ENCODE measurements around the gene CHD1. TPM values are rescaled to one million over a fixed set of nuclear protein-coding genes. Genes with fewer than 3 reads are reported as not detected.

Gene CHD1
- total RNA-seq, 4 donors from 2014 or later = 25.0 to 44.3 (median 33.8) TPM

DNA sequence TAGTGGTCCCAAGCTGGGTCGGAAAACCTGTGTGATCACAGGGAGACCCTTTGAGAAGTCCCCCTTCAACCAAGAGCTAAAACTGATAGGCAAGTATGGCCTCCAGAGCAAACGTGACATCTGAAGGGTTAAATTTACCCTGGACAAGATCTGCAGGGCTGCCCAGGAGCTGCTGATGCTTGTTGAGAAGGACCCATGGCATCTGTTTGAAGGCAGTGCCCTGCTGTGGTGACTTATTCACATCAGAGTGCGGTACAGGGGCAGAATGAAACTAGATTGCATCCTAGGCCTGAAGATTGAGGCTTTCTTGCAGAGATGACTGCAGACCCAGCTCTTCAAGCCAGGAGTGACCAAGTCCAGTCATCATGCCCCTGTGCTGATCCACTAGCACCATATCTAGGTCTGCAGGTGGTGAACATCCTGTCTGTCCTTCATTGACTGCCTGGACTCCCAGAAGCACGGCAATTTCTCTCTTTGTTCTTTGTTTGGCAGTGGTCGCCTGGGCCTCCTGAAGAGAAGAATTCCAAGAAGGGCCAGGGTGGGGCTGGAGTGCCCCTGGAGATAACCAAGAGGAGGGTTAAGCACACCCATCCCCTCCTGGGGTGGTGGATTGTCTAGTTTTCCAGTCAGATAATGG is 25.7 kb upstream of the CHD1 start:
- TF ChIP-seq POLR2A (IDR thresholded peaks at IDR 0.05) (no peak), CTCF (IDR thresholded peaks at IDR 0.05 in 4 of 5, conservative IDR thresholded peaks at IDR 0.05 in 1 of 5) (no peak)
- DNase-seq (no peak), ATAC-seq (no peak)
- no peak overlapping the region for H3K27ac ChIP-seq
- H3K4me1 ChIP-seq = no peaks in the 10 kb centered on the region
- H3K27me3 ChIP-seq = no peaks in the 10 kb centered on the region
- H3K4me3 ChIP-seq = no peak overlapping the region
- no peaks in the 10 kb centered on the region for H3K9me3 ChIP-seq
- intact Hi-C loops (cut with DNase I; ENCODE audit: low total_unique reads) = no loop called here
- H3K36me3 ChIP-seq = no peaks in the 10 kb centered on the region
- in situ Hi-C loops (cut with MboI; ENCODE audit: low sequenced_read_pairs in 4 of 4) = no loop called here

GRCh38 chr5:98942847-98943246 is 14.0 kb upstream of the CHD1 start:
- no peaks in the 10 kb centered on the region for H3K9me3 ChIP-seq
- TF ChIP-seq CTCF (IDR thresholded peaks at IDR 0.05 in 4 of 5, conservative IDR thresholded peaks at IDR 0.05 in 1 of 5) = no peak
- no peak for TF ChIP-seq POLR2A (IDR thresholded peaks at IDR 0.05)
- peaks cover 43 to 58% of the 10 kb centered on the region in 2 donors for H3K4me1 ChIP-seq
- in situ Hi-C loops (cut with MboI; ENCODE audit: low sequenced_read_pairs in 4 of 4) (no loop called here), intact Hi-C loops (cut with DNase I; ENCODE audit: low total_unique reads) (no loop called here)
- H3K36me3 ChIP-seq = no peaks in the 10 kb centered on the region
- ATAC-seq (no peak), DNase-seq (no peak)
- H3K27ac ChIP-seq = no peak overlapping the region
- H3K27me3 ChIP-seq = no peaks in the 10 kb centered on the region
- no peak overlapping the region for H3K4me3 ChIP-seq

DNA sequence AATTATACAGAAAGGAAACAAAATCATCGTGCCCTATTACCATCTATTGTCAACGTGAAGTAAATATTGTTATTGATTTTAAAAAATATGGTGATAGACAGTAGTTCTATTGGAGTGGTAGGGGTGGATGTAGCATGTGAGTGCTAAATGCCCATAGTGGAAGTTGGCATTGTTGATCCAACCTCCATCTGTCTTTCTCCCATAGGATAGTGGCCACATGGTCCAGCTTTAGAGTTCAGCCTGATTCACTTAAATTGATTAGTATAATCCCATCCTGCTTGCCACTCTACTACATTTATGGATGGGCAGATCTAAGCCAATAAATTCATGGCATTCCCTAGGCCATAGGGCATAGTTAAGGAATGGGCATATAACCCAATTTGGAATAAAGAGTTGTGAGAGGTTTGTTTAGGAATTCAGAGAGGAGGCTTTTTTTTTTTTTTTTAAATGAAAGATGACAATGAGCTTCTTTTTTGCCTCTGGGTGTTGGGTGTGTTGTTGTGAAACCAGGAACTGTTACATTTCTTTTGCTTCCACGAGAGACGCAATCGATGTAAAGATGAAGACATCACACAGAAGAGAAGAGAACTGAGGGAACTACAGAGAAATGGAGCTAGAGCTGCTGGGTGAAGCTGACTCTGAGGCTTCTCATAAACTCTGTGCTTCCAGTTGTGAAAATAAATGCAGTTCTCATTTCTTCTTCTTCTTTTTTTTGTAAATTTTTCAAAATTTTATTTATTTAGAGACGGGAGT is 12.5 kb upstream of the CHD1 start:
- intact Hi-C loops (cut with DNase I; ENCODE audit: low total_unique reads) = no loop called here
- no peak overlapping the region for H3K4me3 ChIP-seq
- DNase-seq (no peak), ATAC-seq (no peak)
- H3K27ac ChIP-seq = no peak overlapping the region
- peaks cover 59 to 73% of the 10 kb centered on the region in 2 donors for H3K4me1 ChIP-seq
- H3K27me3 ChIP-seq = no peaks in the 10 kb centered on the region
- in situ Hi-C loops (cut with MboI; ENCODE audit: low sequenced_read_pairs in 4 of 4) = no loop called here
- H3K9me3 ChIP-seq = no peaks in the 10 kb centered on the region
- TF ChIP-seq CTCF (IDR thresholded peaks at IDR 0.05 in 4 of 5, conservative IDR thresholded peaks at IDR 0.05 in 1 of 5) = no peak
- no peak for TF ChIP-seq POLR2A (IDR thresholded peaks at IDR 0.05)
- H3K36me3 ChIP-seq = no peaks in the 10 kb centered on the region

GRCh38 chr5:98940581-98940980 is 11.8 kb upstream of the CHD1 start:
- ATAC-seq = no peak

More at GRCh38 chr5:98940581-98940980, 11.8 kb upstream of the CHD1 start:
- Histone ChIP-seq H3K9me3 (no peaks in the 10 kb centered on the region), H3K27me3 (no peaks in the 10 kb centered on the region), H3K4me3 (no peak overlapping the region), H3K27ac (no peak overlapping the region), H3K36me3 (no peaks in the 10 kb centered on the region), H3K4me1 (peaks cover 62 to 80% of the 10 kb centered on the region in 2 donors)
- TF ChIP-seq CTCF (IDR thresholded peaks at IDR 0.05 in 4 of 5, conservative IDR thresholded peaks at IDR 0.05 in 1 of 5) (no peak), POLR2A (IDR thresholded peaks at IDR 0.05) (no peak)
- DNase-seq = no peak
- intact Hi-C loops (cut with DNase I; ENCODE audit: low total_unique reads) (no loop called here), in situ Hi-C loops (cut with MboI; ENCODE audit: low sequenced_read_pairs in 4 of 4) (no loop called here)
